HFFc6 (cell line): Measurements from ENCODE around the gene GRIK1. TPM values are rescaled to one million over a fixed set of nuclear protein-coding genes. Genes with fewer than 3 reads are reported as not detected.

ENCODE experiments used
- DNase-seq: peaks from one replicate; pipeline ENCODE4 v3.0.0-alpha.2; 2018
- H3K27ac Mint-ChIP-seq: 2 replicates; pipeline ENCODE4 v1.8.0; 2020; ENCODE audit warnings: mild to moderate bottlenecking, mixed read lengths
- H3K27me3 Mint-ChIP-seq: 2 replicates; pipeline ENCODE4 v1.8.0; 2021; ENCODE audit warnings: mild to moderate bottlenecking, moderate library complexity, mixed read lengths; ENCODE audit not compliant: insufficient read depth
- H3K36me3 Mint-ChIP-seq: 2 replicates; pipeline ENCODE4 v1.8.0; 2021; ENCODE audit warnings: low read depth, mixed read lengths
- H3K4me1 Mint-ChIP-seq: 2 replicates; pipeline ENCODE4 v1.8.0; 2020; ENCODE audit warnings: low read depth, mixed read lengths
- H3K4me3 Mint-ChIP-seq: 2 replicates; pipeline ENCODE4 v1.8.0; 2020; ENCODE audit warnings: mild to moderate bottlenecking, moderate library complexity, mixed read lengths
- H3K9me3 Mint-ChIP-seq: 2 replicates; pipeline ENCODE4 v1.8.0; 2020; ENCODE audit warnings: mild to moderate bottlenecking, mixed read lengths
- total RNA-seq, 6 experiments: library from RNA; stranded (reverse); fragmentation: NEBNext Ultra II Directional; extraction: Animal tissue kit (Norgen Biotek cat#: 25700); gene quantifications; 2 replicates in 1 of 6; 3 replicates in 5 of 6; pipeline ENCODE4 v1.2.3, GENCODE V29; 2021
- TF ChIP-seq, protein P1 (sequence below): fragments of 200-600 bp; sonication (generic); IDR thresholded peaks from 2 replicates; pipeline ENCODE4 v1.5.0; 2021; ENCODE audit warnings: antibody characterized with exemption, mild to moderate bottlenecking

The GRIK1 gene
- total RNA-seq, 6 experiments from 2014 or later = not detected

DNA sequence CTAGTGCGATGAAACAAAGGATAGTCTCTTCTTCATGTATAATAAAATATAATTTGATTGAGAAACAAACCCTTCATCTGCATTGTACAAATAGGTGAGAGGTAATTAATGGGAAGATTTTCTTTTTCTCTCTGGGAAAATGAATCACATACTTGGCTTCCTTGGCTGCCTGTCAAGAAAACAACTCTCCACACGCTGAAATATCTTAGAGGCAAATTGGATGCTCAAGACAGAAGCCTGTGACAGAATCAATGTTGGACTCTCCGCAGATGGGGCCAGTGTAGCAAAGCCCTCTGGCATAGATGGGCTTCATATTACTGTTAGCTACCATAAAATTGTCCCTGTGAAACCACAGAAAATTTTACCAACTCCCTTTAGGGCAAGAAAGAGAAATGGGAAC is 186.6 kb downstream of the GRIK1 start:
- no peaks in the 10 kb centered on the region; the same call in 1 of the 2 replicates for H3K27me3 Mint-ChIP-seq
- H3K27ac Mint-ChIP-seq = no peak overlapping the region
- H3K9me3 Mint-ChIP-seq = peaks cover 20% of the 10 kb centered on the region
- no peak for DNase-seq
- TF ChIP-seq, protein P1, sequence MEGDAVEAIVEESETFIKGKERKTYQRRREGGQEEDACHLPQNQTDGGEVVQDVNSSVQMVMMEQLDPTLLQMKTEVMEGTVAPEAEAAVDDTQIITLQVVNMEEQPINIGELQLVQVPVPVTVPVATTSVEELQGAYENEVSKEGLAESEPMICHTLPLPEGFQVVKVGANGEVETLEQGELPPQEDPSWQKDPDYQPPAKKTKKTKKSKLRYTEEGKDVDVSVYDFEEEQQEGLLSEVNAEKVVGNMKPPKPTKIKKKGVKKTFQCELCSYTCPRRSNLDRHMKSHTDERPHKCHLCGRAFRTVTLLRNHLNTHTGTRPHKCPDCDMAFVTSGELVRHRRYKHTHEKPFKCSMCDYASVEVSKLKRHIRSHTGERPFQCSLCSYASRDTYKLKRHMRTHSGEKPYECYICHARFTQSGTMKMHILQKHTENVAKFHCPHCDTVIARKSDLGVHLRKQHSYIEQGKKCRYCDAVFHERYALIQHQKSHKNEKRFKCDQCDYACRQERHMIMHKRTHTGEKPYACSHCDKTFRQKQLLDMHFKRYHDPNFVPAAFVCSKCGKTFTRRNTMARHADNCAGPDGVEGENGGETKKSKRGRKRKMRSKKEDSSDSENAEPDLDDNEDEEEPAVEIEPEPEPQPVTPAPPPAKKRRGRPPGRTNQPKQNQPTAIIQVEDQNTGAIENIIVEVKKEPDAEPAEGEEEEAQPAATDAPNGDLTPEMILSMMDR = no peak
- no peaks in the 10 kb centered on the region for H3K36me3 Mint-ChIP-seq
- H3K4me1 Mint-ChIP-seq = no peaks in the 10 kb centered on the region
- no peak overlapping the region for H3K4me3 Mint-ChIP-seq

DNA sequence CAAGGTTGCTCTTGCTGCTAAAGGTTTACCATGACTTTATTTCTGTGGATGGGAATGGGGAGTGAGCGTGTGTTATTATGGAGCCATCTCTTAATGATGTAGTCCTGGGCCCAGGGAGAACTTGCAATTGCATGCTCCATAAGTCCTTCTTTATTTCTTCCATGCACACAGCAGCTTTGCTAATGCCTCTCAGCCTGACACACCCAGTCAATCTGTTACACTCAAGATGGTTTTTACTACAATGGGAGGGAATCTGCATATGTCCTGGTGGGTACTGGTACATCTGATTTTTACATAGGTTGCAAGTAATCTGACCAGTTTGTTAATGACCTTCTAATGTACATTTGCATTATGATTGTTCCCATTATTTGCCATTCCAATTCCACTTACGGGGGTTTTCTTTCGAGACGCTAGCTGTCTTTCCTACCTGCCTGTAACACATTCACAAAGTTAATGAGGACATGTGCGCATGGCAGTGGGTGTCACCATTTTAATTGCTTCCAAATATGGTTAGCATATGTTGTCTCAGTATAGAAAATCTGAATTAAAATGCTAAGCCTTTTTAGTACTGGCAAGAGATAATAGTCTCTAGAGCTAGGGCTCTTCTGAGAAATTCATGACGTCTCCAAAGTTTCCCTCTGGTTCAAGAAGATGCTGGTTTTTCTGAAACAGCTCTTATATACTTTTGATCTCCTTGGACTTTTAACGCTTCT is 188.2 kb downstream of the GRIK1 start:
- Mint-ChIP-seq H3K9me3 (peaks cover 25% of the 10 kb centered on the region), H3K4me3 (no peak overlapping the region), H3K4me1 (no peaks in the 10 kb centered on the region), H3K36me3 (0 out of 2 replicates have a peak, but pooled peaks cover 3% of the 10 kb centered on the region), H3K27ac (no peak overlapping the region), H3K27me3 (no peaks in the 10 kb centered on the region; the same call in 1 of the 2 replicates)
- no peak for DNase-seq
- TF ChIP-seq, protein P1 = no peak

DNA sequence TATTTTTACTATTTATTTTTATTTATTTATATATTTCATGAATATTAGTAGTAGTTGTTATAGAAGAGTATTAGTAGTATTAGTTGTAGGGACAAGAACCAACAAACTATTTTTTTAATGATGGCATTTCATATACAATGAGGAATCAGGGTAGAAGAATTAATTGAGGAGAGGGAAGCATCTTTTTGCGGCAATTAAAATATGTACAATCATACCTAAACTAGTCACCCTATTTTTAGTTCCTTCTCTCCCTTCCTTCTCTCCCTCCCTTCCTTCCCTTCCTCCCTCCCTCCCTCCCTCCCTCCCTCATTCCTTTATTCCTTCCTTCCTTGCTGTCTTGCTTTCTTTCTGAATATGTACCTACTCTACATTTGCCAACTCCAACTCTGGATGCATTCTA is 189.8 kb downstream of the GRIK1 start:
- Mint-ChIP-seq H3K9me3 (peaks cover 15% of the 10 kb centered on the region), H3K4me3 (no peak overlapping the region), H3K27me3 (no peaks in the 10 kb centered on the region; the same call in 1 of the 2 replicates), H3K4me1 (no peaks in the 10 kb centered on the region), H3K27ac (no peak overlapping the region), H3K36me3 (0 out of 2 replicates have a peak, but pooled peaks cover 3% of the 10 kb centered on the region)
- TF ChIP-seq, protein P1 = no peak
- DNase-seq = no peak

DNA sequence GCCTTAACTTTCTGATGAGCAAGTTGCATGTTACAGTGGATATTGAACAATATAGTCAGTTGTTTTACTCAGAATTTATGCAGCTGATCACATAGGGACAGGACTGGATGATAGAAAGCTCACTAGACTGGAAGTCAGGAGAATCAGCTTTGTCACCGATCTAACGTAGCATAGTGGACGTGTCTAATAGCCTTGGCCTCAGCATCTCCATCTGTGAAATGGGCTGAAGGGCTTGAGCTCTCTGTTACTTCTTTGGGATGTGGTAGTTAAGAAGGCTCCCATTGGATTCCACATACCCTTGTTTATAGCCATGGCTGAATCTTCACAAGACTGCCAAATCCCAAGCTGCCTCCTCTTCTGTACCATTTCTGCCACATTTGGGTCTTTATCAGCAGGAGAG is 190.6 kb downstream of the GRIK1 start:
- TF ChIP-seq, protein P1 = no peak
- no peak overlapping the region for H3K27ac Mint-ChIP-seq
- peaks cover 15% of the 10 kb centered on the region for H3K9me3 Mint-ChIP-seq
- no peaks in the 10 kb centered on the region; the same call in 1 of the 2 replicates for H3K27me3 Mint-ChIP-seq
- H3K4me1 Mint-ChIP-seq = no peaks in the 10 kb centered on the region
- 0 out of 2 replicates have a peak, but pooled peaks cover 3% of the 10 kb centered on the region for H3K36me3 Mint-ChIP-seq
- no peak for DNase-seq
- no peak overlapping the region for H3K4me3 Mint-ChIP-seq

DNA sequence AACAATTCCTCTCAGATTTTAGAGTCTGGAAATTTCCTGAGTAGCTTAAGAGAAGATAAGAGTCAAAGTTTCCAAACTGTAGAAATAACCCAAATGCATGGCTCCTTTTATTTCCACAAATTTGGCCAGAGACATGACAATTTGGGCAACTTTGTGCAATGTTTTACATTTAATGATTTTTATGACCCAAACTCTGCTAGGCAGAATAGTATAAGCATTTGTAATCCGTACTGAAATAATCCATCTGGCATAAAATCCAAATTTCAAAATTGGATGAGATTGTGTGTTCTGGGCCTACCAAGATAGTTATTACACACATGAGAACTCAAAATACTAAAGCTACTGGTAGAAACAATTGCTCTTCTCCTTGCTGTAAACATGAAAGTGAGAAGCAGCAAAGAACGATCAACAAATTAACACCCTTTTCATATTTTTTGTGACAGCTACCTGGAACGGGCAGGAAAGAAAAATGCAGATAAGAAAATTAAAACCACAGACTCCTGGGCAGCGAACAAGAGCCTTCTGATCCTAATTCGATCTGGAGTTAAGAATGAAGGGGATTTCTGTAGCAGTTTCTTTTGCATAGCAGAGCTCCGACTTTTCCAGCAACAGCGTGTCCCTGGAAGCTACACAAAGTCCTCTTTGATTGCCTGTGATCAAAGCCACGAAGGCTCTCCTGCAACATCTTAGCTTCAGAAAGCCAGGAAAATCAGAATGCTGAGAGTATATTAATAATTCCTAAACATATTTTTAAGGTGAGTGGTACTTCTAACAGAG is 191.2 kb downstream of the GRIK1 start:
- Mint-ChIP-seq H3K27ac (no peak overlapping the region), H3K27me3 (no peaks in the 10 kb centered on the region; the same call in 1 of the 2 replicates), H3K4me3 (no peak overlapping the region), H3K36me3 (0 out of 2 replicates have a peak, but pooled peaks cover 3% of the 10 kb centered on the region), H3K4me1 (no peaks in the 10 kb centered on the region), H3K9me3 (peaks cover 14% of the 10 kb centered on the region)
- DNase-seq = no peak
- TF ChIP-seq, protein P1 = no peak
